ENCODE results near the gene WAS.
"Not testable (repeated sequence)": the region's sequence is repeated elsewhere in the genome, so short reads cannot be mapped to it uniquely, and the experiment has no call there.

WAS gene

GRCh38 chrX:48683411-48683982 is at the start of gene WAS:
WAS (plus strand) TSS chrX:48683799; CDS start chrX:48683854, 55 bp downstream.
- no peak for DNase-seq (ENCODE audit: low read depth)

- DNase-seq (ENCODE audit: low read depth) = no peak
Measured at GRCh38 chrX:48636301-48636700, 47.3 kb upstream of the WAS start.

- DNase-seq (ENCODE audit: low read depth) = no peak
Measured at GRCh38 chrX:48636776-48637175, 46.8 kb upstream of the WAS start.

- no peak for DNase-seq (ENCODE audit: low read depth)
Measured at GRCh38 chrX:48645669-48646068, 37.9 kb upstream of the WAS start.

GRCh38 chrX:48648336-48648751 is 35.3 kb upstream of the WAS start:
- DNase-seq (ENCODE audit: low read depth) = peak; percentile 10

- no peak for DNase-seq (ENCODE audit: low read depth)
Measured at GRCh38 chrX:48649102-48649501, 34.5 kb upstream of the WAS start.

GRCh38 chrX:48652055-48652579 is 31.5 kb upstream of the WAS start:
- DNase-seq (ENCODE audit: low read depth) = not testable (repeated sequence)

GRCh38 chrX:48654746-48655145 is 28.9 kb upstream of the WAS start:
- DNase-seq (ENCODE audit: low read depth) = not testable (repeated sequence)

GRCh38 chrX:48659686-48660085 is 23.9 kb upstream of the WAS start:
- not testable (repeated sequence) for DNase-seq (ENCODE audit: low read depth)

GRCh38 chrX:48663241-48663640 is 20.4 kb upstream of the WAS start:
- DNase-seq (ENCODE audit: low read depth) = no peak

GRCh38 chrX:48664156-48664555 is 19.4 kb upstream of the WAS start:
- DNase-seq (ENCODE audit: low read depth) = no peak

- no peak for DNase-seq (ENCODE audit: low read depth)
Measured at GRCh38 chrX:48665991-48666390, 17.6 kb upstream of the WAS start.

GRCh38 chrX:48666649-48667048 is 16.9 kb upstream of the WAS start:
- DNase-seq (ENCODE audit: low read depth) = no peak

GRCh38 chrX:48667509-48667908 is 16.1 kb upstream of the WAS start:
- DNase-seq (ENCODE audit: low read depth) = no peak

- not testable (repeated sequence) for DNase-seq (ENCODE audit: low read depth)
Measured at GRCh38 chrX:48668187-48668586, 15.4 kb upstream of the WAS start.

- DNase-seq (ENCODE audit: low read depth) = no peak
Measured at GRCh38 chrX:48676106-48676892, 7.3 kb upstream of the WAS start.

- DNase-seq (ENCODE audit: low read depth) = no peak
Measured at GRCh38 chrX:48676893-48677270, 6.7 kb upstream of the WAS start.

GRCh38 chrX:48677516-48677915 is 6.1 kb upstream of the WAS start:
- DNase-seq (ENCODE audit: low read depth) = no peak

GRCh38 chrX:48680467-48680866 is 3.1 kb upstream of the WAS start:
- not testable (repeated sequence) for DNase-seq (ENCODE audit: low read depth)

- not testable (repeated sequence) for DNase-seq (ENCODE audit: low read depth)
Measured at GRCh38 chrX:48680925-48681324, 2.7 kb upstream of the WAS start.

- DNase-seq (ENCODE audit: low read depth) = no peak
Measured at GRCh38 chrX:48681539-48682183, 1.9 kb upstream of the WAS start.

- not testable (repeated sequence) for DNase-seq (ENCODE audit: low read depth)
Measured at GRCh38 chrX:48682795-48683194, 804 bp upstream of the WAS start.

GRCh38 chrX:48684134-48684533 is 535 bp downstream of the WAS start:
- no peak for DNase-seq (ENCODE audit: low read depth)
